22Rv1 (cell line): Measurements from ENCODE around the gene NXPH3.

Experiments
- H3K27ac ChIP-seq: fragments of 450-650 bp; 2 replicates; pipeline ENCODE4 v1.5.1; 2017
- ZFX ChIP-seq: fragments of 450-650 bp; IDR thresholded peaks from 2 replicates; pipeline ENCODE4 v1.6.1; 2017; ENCODE audit warnings: antibody characterized with exemption, borderline replicate concordance
- TF ChIP-seq, protein P1 (sequence below): fragments of 450-650 bp; IDR thresholded peaks from 2 replicates; pipeline ENCODE4 v1.5.1; 2017; ENCODE audit warnings: mild to moderate bottlenecking

NXPH3 gene

DNA sequence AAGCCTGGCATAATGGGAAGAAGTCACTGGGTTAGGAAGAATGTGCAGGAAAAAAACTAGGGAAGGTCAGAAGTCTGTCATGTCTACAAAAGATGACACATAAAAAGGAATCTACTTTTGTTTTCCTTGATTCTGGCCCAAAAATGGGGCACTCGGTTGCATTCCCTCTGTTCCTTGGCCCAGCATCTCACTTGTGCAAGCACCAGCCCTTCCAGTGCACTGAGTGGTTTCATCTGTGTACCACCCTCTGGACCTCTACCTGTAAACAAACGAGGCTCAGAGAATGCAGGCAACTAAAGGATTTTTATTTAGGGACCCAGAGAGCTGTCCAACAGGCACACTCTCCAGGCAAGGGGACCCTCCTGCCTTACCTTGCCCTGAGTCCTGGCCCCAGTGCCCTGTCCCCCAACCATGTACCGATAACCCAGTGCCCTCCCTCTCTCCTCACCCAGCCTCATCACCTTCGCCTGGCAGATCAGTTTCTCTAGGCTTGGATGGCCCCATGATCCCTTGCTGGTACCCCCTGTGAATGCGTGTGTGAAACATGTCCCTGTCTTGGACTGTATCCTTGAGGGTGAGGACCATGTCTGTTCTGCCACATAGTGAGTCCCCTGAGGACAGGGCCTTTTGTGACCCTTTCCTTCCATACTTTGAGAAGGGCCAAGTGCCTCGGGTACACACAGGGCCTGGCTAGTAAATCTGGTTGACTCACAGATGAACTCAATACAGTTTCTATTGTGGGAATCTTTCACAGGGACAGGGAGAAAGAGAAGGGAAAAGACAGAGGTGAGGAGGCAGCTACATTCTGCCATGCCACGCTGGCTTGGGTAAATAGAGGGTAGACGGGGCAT lies 13.3 kb downstream of the NXPH3 start:
- TF ChIP-seq, protein P1, sequence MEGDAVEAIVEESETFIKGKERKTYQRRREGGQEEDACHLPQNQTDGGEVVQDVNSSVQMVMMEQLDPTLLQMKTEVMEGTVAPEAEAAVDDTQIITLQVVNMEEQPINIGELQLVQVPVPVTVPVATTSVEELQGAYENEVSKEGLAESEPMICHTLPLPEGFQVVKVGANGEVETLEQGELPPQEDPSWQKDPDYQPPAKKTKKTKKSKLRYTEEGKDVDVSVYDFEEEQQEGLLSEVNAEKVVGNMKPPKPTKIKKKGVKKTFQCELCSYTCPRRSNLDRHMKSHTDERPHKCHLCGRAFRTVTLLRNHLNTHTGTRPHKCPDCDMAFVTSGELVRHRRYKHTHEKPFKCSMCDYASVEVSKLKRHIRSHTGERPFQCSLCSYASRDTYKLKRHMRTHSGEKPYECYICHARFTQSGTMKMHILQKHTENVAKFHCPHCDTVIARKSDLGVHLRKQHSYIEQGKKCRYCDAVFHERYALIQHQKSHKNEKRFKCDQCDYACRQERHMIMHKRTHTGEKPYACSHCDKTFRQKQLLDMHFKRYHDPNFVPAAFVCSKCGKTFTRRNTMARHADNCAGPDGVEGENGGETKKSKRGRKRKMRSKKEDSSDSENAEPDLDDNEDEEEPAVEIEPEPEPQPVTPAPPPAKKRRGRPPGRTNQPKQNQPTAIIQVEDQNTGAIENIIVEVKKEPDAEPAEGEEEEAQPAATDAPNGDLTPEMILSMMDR = no peak
- no peak for TF ChIP-seq ZFX
- no peak overlapping the region for H3K27ac ChIP-seq

DNA sequence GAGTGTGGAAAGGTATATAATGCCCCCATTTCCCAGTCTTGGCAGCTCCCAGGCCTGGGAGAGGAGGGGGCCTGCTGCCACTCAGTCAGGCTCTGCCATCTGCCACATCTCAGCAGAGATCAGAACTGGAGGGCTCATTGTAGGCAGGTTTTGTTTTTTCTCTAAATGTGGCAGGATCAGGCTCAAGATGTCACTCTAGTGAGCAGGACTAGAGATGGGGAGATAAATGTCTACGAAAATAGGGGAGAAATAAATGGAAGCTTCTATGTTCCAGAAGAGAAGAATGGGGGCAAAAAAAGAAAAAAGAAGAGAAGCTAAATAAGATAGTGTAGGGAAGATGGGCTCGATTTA lies 13.9 kb downstream of the NXPH3 start:
- H3K27ac ChIP-seq = no peak overlapping the region
- TF ChIP-seq, protein P1 = no peak
- TF ChIP-seq ZFX = no peak

DNA sequence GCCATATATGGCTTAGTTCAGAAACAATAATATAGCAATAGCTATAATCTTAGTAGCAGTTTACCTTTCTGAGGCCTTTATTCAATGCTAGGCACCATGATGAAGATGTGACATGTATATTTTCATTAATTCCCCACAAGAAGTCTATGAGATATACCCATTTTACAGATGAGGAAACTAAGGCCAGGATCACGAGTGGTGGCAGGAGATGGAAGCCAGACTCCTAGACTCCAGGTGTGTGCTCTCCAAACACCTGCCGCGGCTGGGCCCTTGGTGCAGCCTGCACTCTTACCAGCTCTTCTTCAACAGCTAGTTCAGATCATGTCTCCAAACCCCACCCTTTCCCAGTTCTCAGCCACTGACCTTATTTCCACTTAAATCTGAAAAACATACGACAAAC lies 15.2 kb downstream of the NXPH3 start:
- no peak overlapping the region for H3K27ac ChIP-seq
- no peak for TF ChIP-seq ZFX
- TF ChIP-seq, protein P1 = no peak

DNA sequence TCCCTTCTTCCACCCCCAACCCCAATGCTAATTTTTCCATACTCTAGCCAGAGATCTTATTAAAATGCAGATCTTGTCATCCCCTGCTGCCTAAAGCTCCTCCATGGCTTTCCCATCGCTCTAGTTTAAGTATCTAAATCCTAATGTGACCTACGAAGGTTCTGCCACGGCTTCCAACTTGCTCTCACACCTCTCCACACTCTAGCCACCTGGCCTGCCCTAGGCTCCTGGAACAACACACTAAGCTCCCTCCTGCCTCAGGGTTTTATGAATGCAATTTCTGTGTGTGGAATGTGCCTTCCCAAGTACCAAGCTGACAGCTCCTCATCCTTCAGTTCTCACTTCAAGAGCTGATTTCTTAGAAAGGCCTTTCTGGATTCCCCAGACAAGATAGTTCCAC lies 16.6 kb downstream of the NXPH3 start:
- no peak overlapping the region for H3K27ac ChIP-seq
- TF ChIP-seq, protein P1 = no peak
- TF ChIP-seq ZFX = no peak

DNA sequence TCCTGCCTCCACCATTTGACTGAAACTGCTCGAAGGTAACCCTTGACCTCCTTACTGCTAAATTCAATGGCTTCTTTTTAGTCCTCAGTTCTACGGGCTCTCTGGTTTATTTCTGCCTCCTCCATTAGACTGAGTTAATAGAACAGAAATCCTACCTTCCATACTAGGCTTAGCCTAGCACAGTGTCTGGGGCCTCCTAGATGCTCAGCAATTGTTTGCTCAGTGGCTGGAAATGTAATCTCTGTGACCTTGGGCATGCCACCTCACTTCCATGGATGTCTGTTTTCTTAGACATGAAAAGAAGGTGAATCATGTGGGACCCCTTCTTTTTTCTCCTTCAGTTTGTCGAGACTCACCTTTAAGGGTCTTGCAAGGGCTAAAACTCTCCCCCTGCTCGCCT lies 19.7 kb downstream of the NXPH3 start:
- H3K27ac ChIP-seq = no peak overlapping the region
- TF ChIP-seq ZFX = no peak
- TF ChIP-seq, protein P1 = no peak

DNA sequence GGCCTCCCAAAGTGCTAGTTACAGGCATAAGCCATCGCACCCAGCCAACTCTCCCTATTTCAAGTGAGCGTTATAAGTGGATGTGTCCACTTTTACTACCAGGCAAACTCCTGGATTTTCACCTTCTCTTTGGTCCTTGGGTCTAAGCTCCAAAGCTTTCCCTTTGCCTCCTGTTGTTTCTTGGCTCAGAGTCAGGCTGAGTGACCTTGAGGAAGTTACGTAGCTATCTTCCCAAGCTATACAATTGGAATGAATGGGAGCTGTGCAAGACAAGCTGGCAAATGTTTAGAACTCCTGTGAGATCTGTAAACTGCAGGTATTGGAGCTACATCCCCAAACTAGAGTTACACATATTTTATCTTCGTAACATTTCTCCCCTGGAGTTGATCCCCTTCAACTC lies 20.3 kb downstream of the NXPH3 start:
- H3K27ac ChIP-seq = no peak overlapping the region
- TF ChIP-seq, protein P1 = no peak
- TF ChIP-seq ZFX = no peak

DNA sequence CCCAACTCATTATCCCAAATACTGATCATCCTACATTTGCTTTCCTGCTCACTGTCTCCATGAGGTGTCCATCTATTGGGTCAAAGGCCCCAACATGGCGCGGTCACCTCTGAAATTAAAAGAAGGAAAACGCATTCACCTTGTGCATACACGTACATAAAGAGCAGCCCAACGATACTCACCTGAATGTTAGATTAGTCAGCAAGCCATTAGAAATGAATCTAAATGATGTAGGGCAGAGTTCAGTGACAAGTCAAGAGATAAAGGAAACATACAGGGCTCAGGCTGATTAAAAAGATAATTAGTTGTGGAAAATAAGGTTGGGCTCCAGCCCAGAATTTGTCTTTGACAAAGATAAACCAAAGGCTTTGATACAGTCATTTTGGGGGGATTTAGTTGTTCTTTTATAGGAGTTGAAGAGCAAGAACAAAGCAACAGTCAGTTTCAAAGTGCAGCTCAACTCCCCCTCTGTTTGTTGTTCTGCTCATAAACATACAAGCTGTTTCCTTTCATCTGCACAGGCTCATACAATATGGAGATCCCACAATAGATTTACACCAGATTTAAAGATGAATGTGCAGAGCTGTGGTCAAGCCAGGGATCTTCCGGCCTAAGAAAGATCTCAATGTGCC lies 21.1 kb downstream of the NXPH3 start:
- TF ChIP-seq, protein P1 = no peak
- no peak for TF ChIP-seq ZFX

More for the DNA sequence above, 21.1 kb downstream of the NXPH3 start:
- H3K27ac ChIP-seq = no peak overlapping the region
